ENCODE data around the gene TADA3.

DNA sequence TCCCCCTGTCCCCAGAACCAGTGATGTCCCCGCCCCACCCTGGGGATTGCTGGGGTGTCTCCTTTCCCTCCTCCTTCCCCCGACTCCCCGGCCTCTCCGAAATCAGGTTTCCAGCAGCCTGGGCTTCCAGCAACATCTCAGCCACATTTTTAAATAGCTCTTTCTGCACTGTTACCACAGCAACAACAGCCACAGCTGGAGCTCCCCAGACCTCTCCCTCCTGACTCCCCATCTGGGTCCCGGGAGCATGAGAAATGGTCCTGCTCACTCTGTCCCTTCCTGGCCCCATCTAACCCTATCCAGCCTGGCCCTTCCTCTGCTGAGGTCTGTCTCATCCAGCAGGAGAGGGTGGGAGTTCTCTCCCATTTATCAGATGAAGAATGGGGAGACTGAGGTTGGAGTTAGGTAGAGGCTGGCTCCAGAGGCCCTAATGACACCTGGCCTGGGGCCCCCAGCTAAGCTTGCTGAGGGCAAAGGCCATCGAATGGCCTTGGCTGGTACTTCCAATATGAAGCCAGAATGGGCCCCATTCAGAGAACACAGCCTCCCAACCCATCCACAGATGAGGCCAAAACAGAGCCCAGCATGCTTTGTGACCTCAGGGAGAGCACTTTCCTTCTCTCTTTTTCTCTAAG, 24.0 kb downstream of the TADA3 start:
- TF ChIP-seq, protein P1, sequence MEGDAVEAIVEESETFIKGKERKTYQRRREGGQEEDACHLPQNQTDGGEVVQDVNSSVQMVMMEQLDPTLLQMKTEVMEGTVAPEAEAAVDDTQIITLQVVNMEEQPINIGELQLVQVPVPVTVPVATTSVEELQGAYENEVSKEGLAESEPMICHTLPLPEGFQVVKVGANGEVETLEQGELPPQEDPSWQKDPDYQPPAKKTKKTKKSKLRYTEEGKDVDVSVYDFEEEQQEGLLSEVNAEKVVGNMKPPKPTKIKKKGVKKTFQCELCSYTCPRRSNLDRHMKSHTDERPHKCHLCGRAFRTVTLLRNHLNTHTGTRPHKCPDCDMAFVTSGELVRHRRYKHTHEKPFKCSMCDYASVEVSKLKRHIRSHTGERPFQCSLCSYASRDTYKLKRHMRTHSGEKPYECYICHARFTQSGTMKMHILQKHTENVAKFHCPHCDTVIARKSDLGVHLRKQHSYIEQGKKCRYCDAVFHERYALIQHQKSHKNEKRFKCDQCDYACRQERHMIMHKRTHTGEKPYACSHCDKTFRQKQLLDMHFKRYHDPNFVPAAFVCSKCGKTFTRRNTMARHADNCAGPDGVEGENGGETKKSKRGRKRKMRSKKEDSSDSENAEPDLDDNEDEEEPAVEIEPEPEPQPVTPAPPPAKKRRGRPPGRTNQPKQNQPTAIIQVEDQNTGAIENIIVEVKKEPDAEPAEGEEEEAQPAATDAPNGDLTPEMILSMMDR (conservative IDR thresholded peaks at IDR 0.05; ENCODE audit: low read depth, low read length): no peak
- no peak for TF ChIP-seq EZH2 (IDR thresholded peaks at IDR 0.05; ENCODE audit: low read length, unreplicated experiment)

Data from PC-3 (cell line).